Kidney (tissue), 14 donors: ENCODE results near the gene DCAF6. TPM values are rescaled to one million over a fixed set of nuclear protein-coding genes. Genes with fewer than 3 reads are reported as not detected.

Experiments
- DNase-seq, 5 donors: peaks; one replicate each; pipeline ENCODE4 v3.0.0-alpha.2; 2013 to 2020
- FAIRE-seq: peaks from 2 replicates; lab custom pipeline; 2012; peaks lifted over from hg19 to GRCh38; lab: Jason Lieb, UNC
- H3K27ac ChIP-seq, 2 donors: one replicate each; pipeline ENCODE4 v1.7.0; 2013; ENCODE audit warnings: low read depth in 2 of 2, low read length in 2 of 2, inconsistent platforms in 1 of 2
- H3K27me3 ChIP-seq: one replicate; pipeline ENCODE4 v1.7.1; 2013; ENCODE audit warnings: low read length, inconsistent platforms; ENCODE audit not compliant: control insufficient read depth, insufficient read depth
- H3K36me3 ChIP-seq, 3 donors: one replicate each; pipeline versions ENCODE4 v1.7.0 to v1.7.1; 2013; ENCODE audit warnings: low read length in 3 of 3, control low read depth in 1 of 3, inconsistent platforms in 1 of 3; ENCODE audit not compliant: insufficient read depth in 3 of 3, control insufficient read depth in 2 of 3
- H3K4me1 ChIP-seq, 3 donors: one replicate each; pipeline versions ENCODE4 v1.7.0 to v1.7.1; 2013; ENCODE audit warnings: low read length in 3 of 3, inconsistent platforms in 1 of 3, low read depth in 1 of 3; ENCODE audit not compliant: control insufficient read depth in 2 of 3, insufficient read depth in 2 of 3
- H3K4me3 ChIP-seq, 3 donors: one replicate each; pipeline versions ENCODE4 v1.7.0 to v1.8.1; 2013; ENCODE audit warnings: low read length in 3 of 3, control low read depth in 1 of 3, inconsistent platforms in 1 of 3
- H3K9ac ChIP-seq, 3 donors: one replicate each; pipeline versions ENCODE4 v1.7.0 to v1.7.1; 2013; ENCODE audit warnings: low read length in 3 of 3, control low read depth in 1 of 3, inconsistent platforms in 1 of 3
- H3K9me3 ChIP-seq, 3 donors: one replicate each; pipeline versions ENCODE4 v1.7.0 to v1.7.1; 2013; ENCODE audit warnings: low read length in 3 of 3, control low read depth in 1 of 3, inconsistent platforms in 1 of 3; ENCODE audit not compliant: control insufficient read depth in 2 of 3, insufficient read depth in 1 of 3
- intact Hi-C: fragments of 100-400 bp; cut with DNase I; formaldehyde crosslinking; loops from one replicate; pipeline ENCODE4 v1.11.1; 2022
- polyA plus RNA-seq: library from polyadenylated mRNA; stranded (reverse); fragments of 350-450 nt; fragmentation: Illumina TruSeq; extraction: RNeasy Lipid Tissue Mini Kit (QIAGEN cat#74804); gene quantifications from one replicate; pipeline ENCODE4 v1.2.3, GENCODE V29; 2014; ENCODE audit warnings: low read depth, low replicate concordance; ENCODE audit not compliant: insufficient read depth
- total RNA-seq: library from RNA; stranded (reverse); fragmentation: NEBNext Ultra II Directional; extraction: Animal tissue kit (Norgen Biotek cat#: 25700); gene quantifications from one replicate; pipeline ENCODE4 v1.2.1, GENCODE V29; 2021
- TF ChIP-seq, protein P1 (sequence below): IDR thresholded peaks from 3 replicates; pipeline ENCODE4 v1.5.1; 2012; ENCODE audit warnings: mild to moderate bottlenecking, moderate library complexity, borderline replicate concordance; ENCODE audit not compliant: insufficient read depth; ENCODE audit errors: extremely low read depth
- donor health status: control.
- donor health status: control.
- donor health status: control.
- donor health status: control.
- donor health status: control.
- donor health status: DM: yes; HTN: yes; CAD: no.
- donor health status: Normal renal cell carcinoma (clear cell type).

Gene DCAF6
- total and polyA plus RNA-seq, 2 donors from 2014 or later, result 30.8 to 58.8 TPM

- Histone ChIP-seq H3K9ac (no peak overlapping the region), H3K4me1 (no peaks in the 10 kb centered on the region), H3K36me3 (no peaks in the 10 kb centered on the region), H3K27me3 (no peaks in the 10 kb centered on the region), H3K4me3 (no peak overlapping the region), H3K27ac (no peak overlapping the region), H3K9me3 (no peaks in the 10 kb centered on the region)
- intact Hi-C loops, result no loop called here
- no peak for DNase-seq
- TF ChIP-seq, protein P1, sequence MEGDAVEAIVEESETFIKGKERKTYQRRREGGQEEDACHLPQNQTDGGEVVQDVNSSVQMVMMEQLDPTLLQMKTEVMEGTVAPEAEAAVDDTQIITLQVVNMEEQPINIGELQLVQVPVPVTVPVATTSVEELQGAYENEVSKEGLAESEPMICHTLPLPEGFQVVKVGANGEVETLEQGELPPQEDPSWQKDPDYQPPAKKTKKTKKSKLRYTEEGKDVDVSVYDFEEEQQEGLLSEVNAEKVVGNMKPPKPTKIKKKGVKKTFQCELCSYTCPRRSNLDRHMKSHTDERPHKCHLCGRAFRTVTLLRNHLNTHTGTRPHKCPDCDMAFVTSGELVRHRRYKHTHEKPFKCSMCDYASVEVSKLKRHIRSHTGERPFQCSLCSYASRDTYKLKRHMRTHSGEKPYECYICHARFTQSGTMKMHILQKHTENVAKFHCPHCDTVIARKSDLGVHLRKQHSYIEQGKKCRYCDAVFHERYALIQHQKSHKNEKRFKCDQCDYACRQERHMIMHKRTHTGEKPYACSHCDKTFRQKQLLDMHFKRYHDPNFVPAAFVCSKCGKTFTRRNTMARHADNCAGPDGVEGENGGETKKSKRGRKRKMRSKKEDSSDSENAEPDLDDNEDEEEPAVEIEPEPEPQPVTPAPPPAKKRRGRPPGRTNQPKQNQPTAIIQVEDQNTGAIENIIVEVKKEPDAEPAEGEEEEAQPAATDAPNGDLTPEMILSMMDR, result no peak
- FAIRE-seq, result no peak
Observed at GRCh38 chr1:168057355-168057754, 120.9 kb downstream of the DCAF6 start.

DNA sequence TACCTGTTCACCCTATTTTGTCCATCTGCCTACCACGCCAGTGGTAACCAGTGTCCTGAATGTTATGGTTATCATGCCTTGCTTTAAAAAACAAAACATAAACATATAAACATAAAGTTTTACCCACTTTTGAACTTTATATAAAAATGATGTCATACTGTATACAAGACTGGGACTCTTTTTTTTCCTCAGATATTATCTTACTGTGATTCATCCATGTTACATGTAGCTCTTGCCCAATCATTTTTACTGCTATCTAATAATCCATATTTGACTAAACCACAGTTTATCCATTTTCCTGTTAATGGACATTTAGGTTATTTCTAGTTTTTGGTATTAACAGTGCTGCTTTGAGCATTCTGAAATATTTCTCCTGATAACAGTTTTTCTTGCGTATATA lies 121.4 kb downstream of the DCAF6 start:
- intact Hi-C loops, result no loop called here
- Histone ChIP-seq H3K4me3 (no peak overlapping the region), H3K27ac (no peak overlapping the region), H3K4me1 (no peaks in the 10 kb centered on the region), H3K36me3 (no peaks in the 10 kb centered on the region), H3K9me3 (no peaks in the 10 kb centered on the region), H3K9ac (no peak overlapping the region), H3K27me3 (no peaks in the 10 kb centered on the region)
- DNase-seq, result no peak
- no peak for FAIRE-seq
- TF ChIP-seq, protein P1, result no peak

DNA sequence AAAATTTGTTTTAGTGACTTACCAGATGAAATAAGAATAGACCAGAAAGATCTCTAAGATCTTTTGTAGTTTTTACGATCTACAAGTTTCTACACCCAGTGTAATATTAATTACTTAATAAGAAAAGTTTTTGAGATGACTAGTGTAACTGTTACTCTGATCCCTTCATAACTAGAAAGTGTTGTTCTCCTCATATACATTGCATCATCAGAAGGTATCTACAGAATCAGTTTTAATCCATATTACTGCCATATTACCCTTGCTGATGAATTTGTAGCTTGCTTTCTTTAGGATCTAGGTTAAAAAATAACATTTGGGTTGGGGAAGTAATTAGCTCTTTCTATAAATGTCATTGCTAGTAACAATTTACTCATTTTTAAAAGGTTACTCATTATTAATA lies 127.7 kb downstream of the DCAF6 start:
- H3K9ac ChIP-seq, result no peak overlapping the region
- peaks cover 4 to 22% (median 8%) of the 10 kb centered on the region in 3 donors for H3K36me3 ChIP-seq
- intact Hi-C loops, result no loop called here
- no peak for FAIRE-seq
- H3K4me1 ChIP-seq, result no peaks in the 10 kb centered on the region
- TF ChIP-seq, protein P1, result no peak
- H3K27ac ChIP-seq, result no peak overlapping the region
- no peaks in the 10 kb centered on the region for H3K9me3 ChIP-seq
- no peak for DNase-seq
- no peaks in the 10 kb centered on the region for H3K27me3 ChIP-seq
- no peak overlapping the region for H3K4me3 ChIP-seq

- intact Hi-C loops, result no loop called here
Observed at GRCh38 chr1:168065506-168065905, 129.0 kb downstream of the DCAF6 start.

More at GRCh38 chr1:168065506-168065905, 129.0 kb downstream of the DCAF6 start:
- Histone ChIP-seq H3K9me3 (no peaks in the 10 kb centered on the region), H3K4me1 (no peaks in the 10 kb centered on the region), H3K36me3 (peaks cover 4 to 28% (median 9%) of the 10 kb centered on the region in 3 donors), H3K27me3 (no peaks in the 10 kb centered on the region), H3K27ac (no peak overlapping the region), H3K4me3 (no peak overlapping the region), H3K9ac (no peak overlapping the region)
- TF ChIP-seq, protein P1, result no peak
- FAIRE-seq (no peak), DNase-seq (no peak)
